A549 treated with AZD9567 at 1 μM for 4 hours (cell line): ENCODE results near the gene SLAMF9. TPM values are rescaled to one million over a fixed set of nuclear protein-coding genes. Genes with fewer than 3 reads are reported as not detected.

Experiments used
- total RNA-seq: library from RNA; stranded (reverse); fragments of 200-300 nt; extraction: Qiagen RNA extraction; gene quantifications from 5 replicates; pipeline ENCODE4 v1.2.3, GENCODE V29; 2022; ENCODE audit not compliant: insufficient read depth

Gene SLAMF9
- 0.22 to 0.34 TPM (median 0.25 TPM) in 4 of 5 replicates, not detected in the other for total RNA-seq

GRCh38 chr1:159953536-159954515 is at the start of gene SLAMF9:
SLAMF9 (minus strand) TSS chr1:159954237; CDS start chr1:159954137, 100 bp downstream.

GRCh38 chr1:159945483-159946241 is 8.4 kb downstream of the SLAMF9 start, which contains the start of gene IGSF9:
IGSF9 (minus strand) TSS chr1:159945613; CDS start chr1:159943454, 2,159 bp downstream.

GRCh38 chr1:159924791-159925718 is 29.0 kb downstream of the SLAMF9 start, which contains the start of gene TAGLN2:
TAGLN2 (minus strand) TSS chr1:159925507; CDS start chr1:159920509, 4,998 bp downstream.

Other genes with a start within 250 kb of the SLAMF9 start
- gene CRP, start 239.6 kb downstream of the SLAMF9 start, total RNA-seq: not detected in 5 replicates
- gene DUSP23, start 173.3 kb downstream of the SLAMF9 start, total RNA-seq: 64.8 to 75.6 TPM (median 74.8 TPM) in 5 replicates
- gene FCRL6, start 151.9 kb downstream of the SLAMF9 start, total RNA-seq: not detected in 5 replicates
- gene SLAMF8, start 127.4 kb downstream of the SLAMF9 start, total RNA-seq: 0.05 to 0.11 TPM (median 0.09 TPM) in 3 of 5 replicates, not detected in the others
- gene VSIG8, start 91.6 kb downstream of the SLAMF9 start, total RNA-seq: 0.05 to 0.06 TPM (median 0.06 TPM) in 3 of 5 replicates, not detected in the others
- gene CFAP45, start 54.1 kb downstream of the SLAMF9 start, total RNA-seq: 0.56 to 1.1 TPM (median 0.88 TPM) in 4 of 5 replicates, not detected in the other
- gene TAGLN2, start 28.7 kb downstream of the SLAMF9 start, total RNA-seq: 979 to 1,012 TPM (median 1,008 TPM) in 5 replicates
- gene IGSF9, start 8.6 kb downstream of the SLAMF9 start, total RNA-seq: 0.13 to 0.21 TPM (median 0.18 TPM) in 4 of 5 replicates, not detected in the other
- 3.7 to 4.7 TPM (median 4.3 TPM) in 5 replicates for gene PIGM, start 77.8 kb upstream of the SLAMF9 start, total RNA-seq
- gene KCNJ10, start 115.9 kb upstream of the SLAMF9 start, total RNA-seq: not detected in 5 replicates
- gene KCNJ9, start 127.3 kb upstream of the SLAMF9 start, total RNA-seq: not detected in 5 replicates
- 5.3 to 10.7 TPM (median 10.2 TPM) in 5 replicates for gene IGSF8, start 144.4 kb upstream of the SLAMF9 start, total RNA-seq
- gene ATP1A2, start 161.5 kb upstream of the SLAMF9 start, total RNA-seq: 0.02 to 0.22 TPM (median 0.12 TPM) in 4 of 5 replicates, not detected in the other
- not detected in 5 replicates for gene ATP1A4, start 197.4 kb upstream of the SLAMF9 start, total RNA-seq
- gene CASQ1, start 236.3 kb upstream of the SLAMF9 start, total RNA-seq: not detected in 5 replicates